Natural killer cell (primary cell): ENCODE measurements around the gene TMED6. TPM values are rescaled to one million over a fixed set of nuclear protein-coding genes. Genes with fewer than 3 reads are reported as not detected.

Experiments
- ATAC-seq, 3 donors: fragments of 150-1000 bp in 2 of 3; fragments of 200-7000 bp in 1 of 3; cut with Tn5 transposase; 1 replicate in 1 of 3; 2 replicates in 2 of 3; pipeline ENCODE4 v1.10.0; 2021; ENCODE audit warnings: mild to moderate bottlenecking in 2 of 3, moderate library complexity in 2 of 3
- DNase-seq, 2 donors: peaks; one replicate each; pipeline versions ENCODE4 v3.0.0 to v3.0.0-alpha.2; 2013 to 2021; ENCODE audit warnings: mixed read lengths in 1 of 2
- H3K27ac ChIP-seq: one replicate; pipeline ENCODE4 v1.5.1; 2013; ENCODE audit warnings: mild to moderate bottlenecking, low read length
- H3K27me3 ChIP-seq: one replicate; pipeline ENCODE4 v1.6.1; 2013; ENCODE audit warnings: low read length; ENCODE audit not compliant: control insufficient read depth, insufficient read depth
- H3K36me3 ChIP-seq: one replicate; pipeline ENCODE4 v1.6.1; 2013; ENCODE audit warnings: low read length; ENCODE audit not compliant: control insufficient read depth, insufficient read depth
- H3K4me1 ChIP-seq: one replicate; pipeline ENCODE4 v1.6.1; 2013; ENCODE audit warnings: low read length; ENCODE audit not compliant: control insufficient read depth, insufficient read depth
- H3K4me3 ChIP-seq: one replicate; pipeline ENCODE4 v1.5.1; 2013; ENCODE audit warnings: low read length
- H3K9me3 ChIP-seq: one replicate; pipeline ENCODE4 v1.6.1; 2013; ENCODE audit warnings: low read length; ENCODE audit not compliant: control insufficient read depth, insufficient read depth
- H3K27ac Mint-ChIP-seq, 2 donors: one replicate each; pipeline ENCODE4 v1.8.0; 2022; ENCODE audit warnings: mild to moderate bottlenecking in 2 of 2, mixed read lengths in 2 of 2, moderate library complexity in 1 of 2
- H3K27me3 Mint-ChIP-seq, 2 donors: one replicate each; pipeline ENCODE4 v1.8.0; 2022; ENCODE audit warnings: low read depth in 2 of 2, mixed read lengths in 2 of 2
- H3K36me3 Mint-ChIP-seq: one replicate; pipeline ENCODE4 v1.8.0; 2022; ENCODE audit warnings: mixed read lengths
- H3K4me1 Mint-ChIP-seq, 2 donors: one replicate each; pipeline ENCODE4 v1.8.0; 2022; ENCODE audit warnings: mixed read lengths in 2 of 2
- H3K4me3 Mint-ChIP-seq: one replicate; pipeline ENCODE4 v1.8.0; 2022; ENCODE audit warnings: mild to moderate bottlenecking, moderate library complexity, mixed read lengths
- H3K9me3 Mint-ChIP-seq, 2 donors: one replicate each; pipeline ENCODE4 v1.8.0; 2022; ENCODE audit warnings: mixed read lengths in 2 of 2
- WGBS: methylation state at CpG from one replicate; pipeline ENCODE4 v1.1.7; 2013; ENCODE audit warnings: missing lambda C conversion rate; ENCODE audit not compliant: insufficient coverage; 5-methylcytosine and 5-hydroxymethylcytosine counted together
- intact Hi-C: fragments of 100-400 bp; cut with micrococcal nuclease; formaldehyde crosslinking; loops from one replicate; pipeline ENCODE4 v1.14.2; 2022
- total RNA-seq, 4 donors: library from RNA; stranded (reverse); fragments of 120-200 nt in 1 of 4; gene quantifications; one replicate each; pipeline versions ENCODE4 v1.2.3 to v1.2.4, GENCODE V29; 2013 to 2022
- TF ChIP-seq, protein P1 (sequence below): fragments of 200-600 bp; IDR thresholded peaks from one replicate; pipeline ENCODE4 v1.8.0; 2022; ENCODE audit warnings: antibody characterized with exemption

The TMED6 gene
- total RNA-seq, 3 donors from 2014 or later (not counting 1 experiment from before 2014, with no cell fraction given): 1.4 to 1.8 (median 1.6) TPM

- Mint-ChIP-seq H3K4me3 (peak within 1 kb of the TSS; percentile 100), H3K4me1 (peaks cover 36 to 38% of the 10 kb centered on the region in 2 donors), H3K27me3 (no peaks in the 10 kb centered on the region), H3K36me3 (peaks cover 9% of the 10 kb centered on the region), H3K9me3 (no peaks in the 10 kb centered on the region), H3K27ac (peak within 1 kb of the TSS; percentile 94 to 99)
- under 1% methylated on average over 77 of the region's 77 CpGs for WGBS
- TF ChIP-seq, protein P1, sequence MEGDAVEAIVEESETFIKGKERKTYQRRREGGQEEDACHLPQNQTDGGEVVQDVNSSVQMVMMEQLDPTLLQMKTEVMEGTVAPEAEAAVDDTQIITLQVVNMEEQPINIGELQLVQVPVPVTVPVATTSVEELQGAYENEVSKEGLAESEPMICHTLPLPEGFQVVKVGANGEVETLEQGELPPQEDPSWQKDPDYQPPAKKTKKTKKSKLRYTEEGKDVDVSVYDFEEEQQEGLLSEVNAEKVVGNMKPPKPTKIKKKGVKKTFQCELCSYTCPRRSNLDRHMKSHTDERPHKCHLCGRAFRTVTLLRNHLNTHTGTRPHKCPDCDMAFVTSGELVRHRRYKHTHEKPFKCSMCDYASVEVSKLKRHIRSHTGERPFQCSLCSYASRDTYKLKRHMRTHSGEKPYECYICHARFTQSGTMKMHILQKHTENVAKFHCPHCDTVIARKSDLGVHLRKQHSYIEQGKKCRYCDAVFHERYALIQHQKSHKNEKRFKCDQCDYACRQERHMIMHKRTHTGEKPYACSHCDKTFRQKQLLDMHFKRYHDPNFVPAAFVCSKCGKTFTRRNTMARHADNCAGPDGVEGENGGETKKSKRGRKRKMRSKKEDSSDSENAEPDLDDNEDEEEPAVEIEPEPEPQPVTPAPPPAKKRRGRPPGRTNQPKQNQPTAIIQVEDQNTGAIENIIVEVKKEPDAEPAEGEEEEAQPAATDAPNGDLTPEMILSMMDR: peak; percentile 93
- peaks cover 32% of the 10 kb centered on the region for H3K36me3 ChIP-seq
- peak within 1 kb of the TSS; percentile 88 for H3K4me3 ChIP-seq
- H3K27ac ChIP-seq: peak within 1 kb of the TSS; percentile 72
- ATAC-seq (peak; percentile 89 to 94 (median 92)), DNase-seq (peak; percentile 89 to 97)
- no peaks in the 10 kb centered on the region for H3K27me3 ChIP-seq
- peaks cover 27% of the 10 kb centered on the region for H3K4me1 ChIP-seq
- intact Hi-C loops: loop anchor here (1.0 to 5.0 kb wide), 3 partner anchors 28 to 85 kb away; partner anchors contain the start of genes CYB5B, TERF2 and VPS4A
- no peaks in the 10 kb centered on the region for H3K9me3 ChIP-seq
Measured at GRCh38 chr16:69339289-69340094, 12.1 kb downstream of the TMED6 start, which contains the start of the genes COG8 and NIP7. Gene COG8 (minus strand): TSS chr16:69339564. CDS start chr16:69339552, 12 bp downstream. Gene NIP7 (plus strand): TSS chr16:69339772. CDS start chr16:69339830, 58 bp downstream.

DNA sequence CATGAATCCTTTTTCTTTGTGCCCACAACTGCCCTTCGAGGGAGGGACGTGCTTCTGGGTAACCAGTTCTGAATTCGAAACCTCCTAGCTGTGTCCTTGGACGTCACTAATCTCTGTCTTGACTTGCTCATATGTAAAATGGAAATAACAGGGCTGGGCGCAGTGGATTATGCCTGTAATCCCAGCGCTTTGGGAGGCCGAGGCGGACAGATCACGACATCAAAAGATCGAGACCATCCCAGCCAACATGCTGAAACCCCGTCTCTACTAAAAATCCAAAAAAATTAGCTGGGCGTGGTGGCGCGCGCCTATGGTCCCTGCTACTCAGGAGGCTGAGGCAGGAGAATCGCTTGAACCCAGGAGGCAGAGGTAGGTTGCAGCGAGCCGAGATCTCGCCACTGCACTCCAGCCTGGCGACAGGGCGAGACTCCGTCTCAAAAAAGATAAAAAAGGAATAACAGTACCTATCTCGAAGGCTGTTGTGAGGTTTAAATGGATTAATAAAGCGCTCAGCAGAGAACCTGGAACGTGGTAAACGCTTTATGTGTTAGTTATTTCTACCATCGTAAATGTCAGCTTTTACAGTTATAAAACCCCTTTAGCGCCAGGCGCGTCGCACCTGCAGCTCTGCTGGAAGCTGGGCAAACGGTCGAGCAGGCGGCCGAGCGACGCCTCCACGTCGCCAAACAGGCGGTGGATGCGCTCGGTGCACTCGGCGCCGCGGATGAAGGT is 12.9 kb downstream of the TMED6 start:
- no peaks in the 10 kb centered on the region for H3K9me3 Mint-ChIP-seq
- peak overlapping the region; percentile 94 to 99 for H3K27ac Mint-ChIP-seq
- peaks cover 9% of the 10 kb centered on the region for H3K36me3 Mint-ChIP-seq
- TF ChIP-seq, protein P1: no peak
- H3K4me3 Mint-ChIP-seq: peak overlapping the region; percentile 100
- no peaks in the 10 kb centered on the region for H3K27me3 ChIP-seq
- no peaks in the 10 kb centered on the region for H3K27me3 Mint-ChIP-seq
- H3K4me1 ChIP-seq: peaks cover 27% of the 10 kb centered on the region
- no peaks in the 10 kb centered on the region for H3K9me3 ChIP-seq
- no peak for ATAC-seq
- intact Hi-C loops: loop anchor here (1.0 to 5.0 kb wide), 3 partner anchors 27 to 86 kb away; partner anchors contain the start of genes CYB5B, TERF2 and VPS4A
- DNase-seq: no peak
- H3K27ac ChIP-seq: peak overlapping the region; percentile 48
- peak overlapping the region; percentile 88 for H3K4me3 ChIP-seq
- 22% methylated on average over 46 of the region's 46 CpGs for WGBS
- peaks cover 36 to 38% of the 10 kb centered on the region in 2 donors for H3K4me1 Mint-ChIP-seq
- peaks cover 40% of the 10 kb centered on the region for H3K36me3 ChIP-seq

GRCh38 chr16:69334696-69335095 is 16.9 kb downstream of the TMED6 start:
- TF ChIP-seq, protein P1: no peak
- WGBS: 95% methylated on average over 9 of the region's 9 CpGs
- intact Hi-C loops: loop anchor here (5.0 kb wide), 1 partner anchor 53 kb away; the partner anchor contains the start of gene TERF2
- no peak for ATAC-seq
- peaks cover 24 to 30% of the 10 kb centered on the region in 2 donors for H3K4me1 Mint-ChIP-seq
- no peaks in the 10 kb centered on the region for H3K27me3 ChIP-seq
- DNase-seq: no peak
- H3K36me3 Mint-ChIP-seq: peaks cover 9% of the 10 kb centered on the region
- no peak overlapping the region for H3K4me3 Mint-ChIP-seq
- peaks cover 24% of the 10 kb centered on the region for H3K4me1 ChIP-seq
- no peaks in the 10 kb centered on the region for H3K27me3 Mint-ChIP-seq
- no peak overlapping the region for H3K27ac ChIP-seq
- peaks cover 37% of the 10 kb centered on the region for H3K36me3 ChIP-seq
- H3K9me3 ChIP-seq: no peaks in the 10 kb centered on the region
- no peak overlapping the region for H3K4me3 ChIP-seq
- H3K27ac Mint-ChIP-seq: no peak overlapping the region
- no peaks in the 10 kb centered on the region for H3K9me3 Mint-ChIP-seq
